Adrenal gland (tissue), 12 donors: ENCODE data around the gene UBE3D. TPM values are rescaled to one million over a fixed set of nuclear protein-coding genes. Genes with fewer than 3 reads are reported as not detected.

Experiments used
- DNase-seq, 7 donors: peaks; one replicate each; pipeline ENCODE4 v3.0.0-alpha.2; 2019 to 2020
- H3K27ac ChIP-seq, 5 donors: fragments of 200-600 bp; sonication (generic) in 4 of 5; 1 replicate in 3 of 5; 2 replicates in 2 of 5; pipeline versions ENCODE4 v1.5.1 to v1.8.0; 2016 to 2020; ENCODE audit warnings: mild to moderate bottlenecking in 1 of 5
- H3K27me3 ChIP-seq: fragments of 200-600 bp; 2 replicates; pipeline ENCODE4 v1.8.0; 2021
- H3K36me3 ChIP-seq, 2 donors: fragments of 200-600 bp; replicated peaks in 1 of 2; 1 replicate in 1 of 2; 2 replicates in 1 of 2; pipeline versions ENCODE4 v1.5.1 to v1.8.0; 2018 to 2022
- H3K4me1 ChIP-seq, 2 donors: fragments of 200-600 bp; replicated peaks in 1 of 2; 1 replicate in 1 of 2; 2 replicates in 1 of 2; pipeline versions ENCODE4 v1.5.1 to v1.8.0; 2018 to 2021
- H3K4me3 ChIP-seq, 4 donors: fragments of 200-600 bp; sonication (generic) in 3 of 4; one replicate each; pipeline ENCODE4 v1.5.1; 2016 to 2018
- H3K9me3 ChIP-seq, 3 donors: fragments of 200-600 bp; sonication (generic) in 1 of 3; replicated peaks in 1 of 3; 1 replicate in 2 of 3; 2 replicates in 1 of 3; pipeline versions ENCODE4 v1.5.1 to v1.8.0; 2016 to 2021
- POLR2A ChIP-seq, 2 donors: fragments of 450-650 bp; IDR thresholded peaks; one replicate each; pipeline ENCODE4 v1.6.1; 2017; ENCODE audit warnings: antibody characterized with exemption in 2 of 2, mild to moderate bottlenecking in 2 of 2, moderate library complexity in 1 of 2
- WGBS, 4 donors: extraction: QIAGEN DNeasy Blood & Tissue Kit in 2 of 4; methylation state at CpG; one replicate each; pipeline versions ENCODE4 v1.1.5 to v1.1.7; 2013 to 2017; 5-methylcytosine and 5-hydroxymethylcytosine counted together
- intact Hi-C, 2 donors: fragments of 100-400 bp; cut with DNase I; formaldehyde crosslinking; loops; one replicate each; pipeline versions ENCODE4 v1.14.1 to v1.15.0; 2022 to 2023
- polyA plus RNA-seq, 3 donors: library from polyadenylated mRNA; stranded (reverse); fragments of 200-250 nt in 2 of 3; fragments of 350-450 nt in 1 of 3; fragmentation: Illumina TruSeq in 1 of 3; extraction: RNeasy Lipid Tissue Mini Kit (QIAGEN cat#74804) in 1 of 3; gene quantifications; one replicate each; pipeline ENCODE4 v1.2.3, GENCODE V29; 2013 to 2014
- total RNA-seq, 9 donors: library from RNA; depleted of rRNA in 4 of 9; stranded (reverse); fragments of >200 nt in 4 of 9; fragments of 120-200 nt in 1 of 9; fragmentation: NEBNext Ultra II Directional in 1 of 9; extraction: Animal tissue kit (Norgen Biotek cat#: 25700) in 1 of 9; gene quantifications; one replicate each; pipeline versions ENCODE4 v1.1.0 to v1.2.4, GENCODE V29; 2013 to 2023
- TF ChIP-seq, protein P1 (sequence below), 6 experiments: fragments of 450-650 bp in 4 of 6; fragments of 200-600 bp in 2 of 6; sonication (generic) in 1 of 6; IDR thresholded peaks; 1 replicate in 5 of 6; 2 replicates in 1 of 6; pipeline versions ENCODE4 v1.5.1 to v1.8.0; 2016 to 2021; ENCODE audit warnings: antibody characterized with exemption in 6 of 6, mild to moderate bottlenecking in 2 of 6, moderate library complexity in 1 of 6
- donor health status: healthy with polysubstance abuse.
- donor health status: Bipolar disorder and iron deficiency.
- donor health status: DM: yes; HTN: yes; CAD: no.
- donor health status: DM: no; HTN: no; CAD: no.
- donor health status: DM: no; HTN: no; CAD: no.
- donor health status: DM: yes; HTN: yes; CAD: no.

Gene UBE3D
- total and polyA plus RNA-seq, 12 donors = 1.3 to 15.9 (median 7.7) TPM

DNA sequence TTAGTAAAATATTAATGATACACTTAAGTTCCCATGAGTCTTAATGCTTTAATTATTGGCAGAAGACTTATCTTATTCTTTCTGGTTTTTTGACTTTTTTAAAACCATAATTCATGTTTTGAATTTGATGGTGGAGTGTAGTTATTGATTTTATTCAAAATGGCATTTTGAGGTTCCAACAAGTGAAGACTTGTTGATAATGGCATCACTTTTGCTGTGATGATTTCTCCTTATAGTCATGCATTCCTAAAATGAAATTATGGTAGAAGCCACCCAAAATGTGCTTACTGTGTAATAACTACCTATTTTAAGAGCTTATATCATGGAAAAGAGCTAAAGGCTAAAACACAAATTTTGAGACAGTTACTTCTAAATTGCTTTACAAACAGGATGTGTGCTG is 4.0 kb upstream of the UBE3D start:
- peaks cover 3 to 38% of the 10 kb centered on the region in 2 donors for H3K4me1 ChIP-seq
- H3K27ac ChIP-seq = no peak overlapping the region
- no peak for DNase-seq
- intact Hi-C loops = loop anchor here (10.0 kb wide), 2 partner anchors 145 to 445 kb away; partner anchors contain the start of gene PRSS35 (in 1 of the 2)
- no peaks in the 10 kb centered on the region for H3K36me3 ChIP-seq
- H3K27me3 ChIP-seq = no peaks in the 10 kb centered on the region
- TF ChIP-seq POLR2A (IDR thresholded peaks at IDR 0.05) = no peak
- TF ChIP-seq, protein P1, sequence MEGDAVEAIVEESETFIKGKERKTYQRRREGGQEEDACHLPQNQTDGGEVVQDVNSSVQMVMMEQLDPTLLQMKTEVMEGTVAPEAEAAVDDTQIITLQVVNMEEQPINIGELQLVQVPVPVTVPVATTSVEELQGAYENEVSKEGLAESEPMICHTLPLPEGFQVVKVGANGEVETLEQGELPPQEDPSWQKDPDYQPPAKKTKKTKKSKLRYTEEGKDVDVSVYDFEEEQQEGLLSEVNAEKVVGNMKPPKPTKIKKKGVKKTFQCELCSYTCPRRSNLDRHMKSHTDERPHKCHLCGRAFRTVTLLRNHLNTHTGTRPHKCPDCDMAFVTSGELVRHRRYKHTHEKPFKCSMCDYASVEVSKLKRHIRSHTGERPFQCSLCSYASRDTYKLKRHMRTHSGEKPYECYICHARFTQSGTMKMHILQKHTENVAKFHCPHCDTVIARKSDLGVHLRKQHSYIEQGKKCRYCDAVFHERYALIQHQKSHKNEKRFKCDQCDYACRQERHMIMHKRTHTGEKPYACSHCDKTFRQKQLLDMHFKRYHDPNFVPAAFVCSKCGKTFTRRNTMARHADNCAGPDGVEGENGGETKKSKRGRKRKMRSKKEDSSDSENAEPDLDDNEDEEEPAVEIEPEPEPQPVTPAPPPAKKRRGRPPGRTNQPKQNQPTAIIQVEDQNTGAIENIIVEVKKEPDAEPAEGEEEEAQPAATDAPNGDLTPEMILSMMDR (IDR thresholded peaks at IDR 0.05) = no peak
- H3K9me3 ChIP-seq = no peaks in the 10 kb centered on the region
- H3K4me3 ChIP-seq = no peak overlapping the region

DNA sequence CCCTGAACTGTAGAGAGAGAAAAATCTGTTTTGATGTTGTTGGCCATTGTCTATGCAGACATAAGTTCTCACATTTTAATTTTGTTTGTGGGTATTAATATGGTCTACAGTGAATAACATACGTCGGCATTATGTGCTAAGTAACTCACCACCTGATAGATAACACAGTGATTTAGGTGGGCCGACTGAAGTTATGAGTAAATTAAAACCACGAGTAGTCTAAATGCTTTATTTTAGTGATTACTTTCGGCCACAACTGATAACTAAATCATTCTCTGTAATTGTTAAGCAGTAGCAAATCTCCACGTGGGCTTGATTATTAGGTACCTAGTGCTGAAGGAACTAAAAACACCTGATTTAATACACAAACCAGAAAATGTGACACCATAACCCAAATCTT is 3.0 kb upstream of the UBE3D start:
- 37 to 53% (median 45%) methylated on average over 6 of the region's 6 CpGs for WGBS, 4 donors
- no peaks in the 10 kb centered on the region for H3K9me3 ChIP-seq
- H3K4me3 ChIP-seq = peak overlapping the region in 1 of 4 donors; percentile 85
- H3K4me1 ChIP-seq = peaks cover 3 to 41% of the 10 kb centered on the region in 2 donors
- no peaks in the 10 kb centered on the region for H3K27me3 ChIP-seq
- TF ChIP-seq POLR2A (IDR thresholded peaks at IDR 0.05) = no peak
- TF ChIP-seq, protein P1 (IDR thresholded peaks at IDR 0.05) = no peak
- no peaks in the 10 kb centered on the region for H3K36me3 ChIP-seq
- DNase-seq = no peak
- intact Hi-C loops = loop anchor here (10.0 kb wide), 2 partner anchors 146 to 446 kb away; partner anchors contain the start of gene PRSS35 (in 1 of the 2)
- peak overlapping the region in 1 of 5 donors; percentile 88 for H3K27ac ChIP-seq

DNA sequence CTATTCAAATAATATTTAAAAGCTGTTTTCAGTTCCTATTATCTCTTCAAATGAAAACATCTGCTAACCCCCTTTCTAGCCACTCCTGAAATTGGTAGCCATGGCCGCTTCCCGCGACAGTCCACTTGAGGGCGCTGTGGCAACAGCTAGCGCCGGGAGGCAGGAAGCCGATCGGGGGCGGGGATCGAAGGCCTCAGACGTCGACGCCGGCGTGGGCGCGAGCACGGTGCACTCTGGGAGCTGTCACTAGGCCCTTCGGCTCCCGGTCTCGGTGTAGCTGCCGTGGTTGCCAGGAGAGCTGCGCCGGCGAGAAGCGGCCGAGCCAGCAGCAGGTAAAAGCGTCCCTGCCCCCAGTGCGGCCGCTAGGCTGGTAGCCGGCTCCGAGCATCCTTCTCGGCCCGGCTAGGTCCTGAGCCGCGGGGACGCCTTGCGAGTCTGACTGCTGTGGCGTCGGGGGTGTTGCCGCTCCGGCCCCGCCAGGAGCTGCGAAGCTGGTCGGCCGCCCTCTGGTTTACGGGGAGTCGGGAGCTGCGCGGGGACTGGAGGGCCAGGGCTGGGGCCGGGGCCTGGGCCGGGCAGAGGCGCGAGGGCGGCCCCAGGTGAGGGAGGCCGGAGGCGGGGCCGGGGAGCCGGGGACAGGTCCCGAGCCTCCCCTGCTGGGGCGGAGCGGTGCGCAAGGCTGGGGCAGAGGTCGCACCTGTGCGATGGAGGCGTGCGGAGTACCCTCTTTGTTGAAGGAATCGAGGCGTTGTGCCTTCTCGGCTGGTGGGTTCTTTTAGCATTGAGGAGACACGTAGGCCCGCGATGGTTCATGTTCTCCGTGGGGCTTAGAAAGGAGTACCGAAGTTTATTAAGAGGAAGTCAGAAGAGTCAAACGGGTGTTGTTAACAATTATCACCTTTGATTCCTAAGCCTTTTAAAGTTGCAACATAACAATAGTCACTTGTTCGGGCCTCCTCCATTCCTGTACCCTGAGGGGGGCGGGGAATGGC is 2.1 kb upstream of the UBE3D start, which contains the start of gene DOP1A:
TSS of gene DOP1A (plus strand) at position 224 of the 992 bp plus-strand sequence. CDS start 29,307 bp downstream, outside the sequence.
- peak within 1 kb of the TSS; percentile 23 to 91 (median 88) for H3K27ac ChIP-seq
- 0 to 1% (median 1%) methylated on average over 13 to 78 of the region's 78 CpGs for WGBS, 4 donors

More for the DNA sequence above, 2.1 kb upstream of the UBE3D start, which contains the start of gene DOP1A:
- intact Hi-C loops = loop anchor here (10.0 kb wide), 2 partner anchors 147 to 447 kb away; partner anchors contain the start of gene PRSS35 (in 1 of the 2)
- DNase-seq = peak; percentile 95 to 98 (median 97)
- peak within 1 kb of the TSS; percentile 36 to 96 (median 64) for H3K4me3 ChIP-seq
- no peaks in the 10 kb centered on the region for H3K27me3 ChIP-seq
- H3K4me1 ChIP-seq = peaks cover 3 to 41% of the 10 kb centered on the region in 2 donors
- no peaks in the 10 kb centered on the region for H3K9me3 ChIP-seq
- no peaks in the 10 kb centered on the region for H3K36me3 ChIP-seq
- peak; percentile 19 to 77 for TF ChIP-seq POLR2A (IDR thresholded peaks at IDR 0.05)
- TF ChIP-seq, protein P1 (IDR thresholded peaks at IDR 0.05) = peak; percentile 90 to 99 (median 96)
